Panc1 (cell line): ENCODE results near the gene EXD3. TPM values are rescaled to one million over a fixed set of nuclear protein-coding genes. Genes with fewer than 3 reads are reported as not detected.

Experiments
- ATAC-seq: fragments of 200-7000 bp; cut with Tn5 transposase; 2 replicates; pipeline ENCODE4 v1.9.1; 2020; ENCODE audit warnings: mild to moderate bottlenecking, moderate library complexity
- BruUV-seq: library from RNA; stranded (reverse); fragments of 400-500 nt; replicated peaks from 2 replicates; lab custom pipeline; 2021; lab: Mats Ljungman, UMichigan
- CTCF ChIA-PET: fragments of 300-600 bp; sonication (Branson Sonifier 250); formaldehyde crosslinking; loops from one replicate; lab custom pipeline; 2022; ENCODE audit warnings: antibody characterized with exemption; lab: Charles Lee
- POLR2A ChIA-PET: fragments of 300-600 bp; sonication (Branson Sonifier 250); formaldehyde crosslinking; loops from one replicate; lab custom pipeline; 2022; ENCODE audit warnings: antibody characterized with exemption; lab: Charles Lee
- DNase-seq: peaks from one replicate; pipeline ENCODE4 v3.0.0-alpha.2; 2010; ENCODE audit warnings: low read depth, low spot score
- H3K27ac ChIP-seq: 2 replicates; pipeline ENCODE4 v1.5.1; 2011; ENCODE audit warnings: mild to moderate bottlenecking, low read length, inconsistent platforms
- H3K27me3 ChIP-seq: fragments of 200-500 bp; sonication (Bioruptor generic); 2 replicates; pipeline ENCODE4 v1.6.0; 2014; ENCODE audit warnings: low read length, inconsistent platforms; ENCODE audit not compliant: control insufficient read depth, insufficient read depth
- H3K36me3 ChIP-seq: fragments of 200-500 bp; sonication (Bioruptor generic); 2 replicates; pipeline ENCODE4 v1.5.1; 2014; ENCODE audit warnings: inconsistent platforms, mild to moderate bottlenecking, low read length, moderate library complexity; ENCODE audit not compliant: control insufficient read depth, insufficient read depth
- H3K4me1 ChIP-seq: 2 replicates; pipeline ENCODE4 v1.5.1; 2011; ENCODE audit warnings: inconsistent platforms, mild to moderate bottlenecking, low read length, moderate library complexity; ENCODE audit not compliant: control insufficient read depth, insufficient read depth
- H3K4me3 ChIP-seq, 2 experiments: 2 replicates each; pipeline ENCODE4 v1.5.1; 2011 to 2012; ENCODE audit warnings: low read depth in 2 of 2, low read length in 2 of 2, mild to moderate bottlenecking in 2 of 2, inconsistent platforms in 1 of 2, moderate library complexity in 1 of 2
- H3K9me3 ChIP-seq: fragments of 200-500 bp; sonication (Bioruptor generic); 2 replicates; pipeline ENCODE4 v1.5.1; 2014; ENCODE audit warnings: low read depth, mild to moderate bottlenecking, inconsistent platforms, low read length, moderate library complexity; ENCODE audit not compliant: control insufficient read depth, insufficient read depth
- POLR2AphosphoS5 ChIP-seq: IDR thresholded peaks from 2 replicates; pipeline ENCODE4 v1.6.1; 2012; ENCODE audit warnings: mild to moderate bottlenecking, low read depth, low read length, moderate library complexity
- REST ChIP-seq, 2 experiments: IDR thresholded peaks; 2 replicates each; pipeline ENCODE4 v1.6.1; 2011 to 2012; ENCODE audit warnings: low read depth in 2 of 2, control low read depth in 1 of 2, low read length in 1 of 2, mild to moderate bottlenecking in 1 of 2, moderate library complexity in 1 of 2; ENCODE audit not compliant: insufficient read depth in 1 of 2
- SIN3A ChIP-seq: IDR thresholded peaks from 2 replicates; pipeline ENCODE4 v1.6.1; 2012; ENCODE audit warnings: low read depth, mild to moderate bottlenecking, low read length, moderate library complexity, borderline replicate concordance; ENCODE audit not compliant: insufficient read depth
- TCF7L2 ChIP-seq: IDR thresholded peaks from 2 replicates; pipeline ENCODE4 v1.6.1; 2011; ENCODE audit warnings: mild to moderate bottlenecking, low read depth, low read length, inconsistent platforms
- in situ Hi-C: cut with HindIII; loops from 2 replicates; pipeline ENCODE4 v1.10.0; 2016; ENCODE audit warnings: low sequenced_read_pairs, low pct_unique_long_range_greater_than_20kb
- intact Hi-C: fragments of 100-400 bp; cut with micrococcal nuclease; formaldehyde crosslinking; loops from one replicate; pipeline ENCODE4 v1.10.0; 2022; ENCODE audit not compliant: unreplicated experiment
- total RNA-seq: library from RNA; stranded (reverse); gene quantifications from one replicate; pipeline ENCODE4 v1.2.1, GENCODE V29; 2021; ENCODE audit not compliant: unreplicated experiment
- TF ChIP-seq, protein P1 (sequence below): fragments of 450-650 bp; IDR thresholded peaks from 2 replicates; pipeline ENCODE4 v1.5.1; 2017; ENCODE audit warnings: mild to moderate bottlenecking

The EXD3 gene
- total RNA-seq, 1 experiment from 2014 or later = 9.2 TPM

- TF ChIP-seq SIN3A (no peak), REST (IDR thresholded peaks at IDR 0.05; ENCODE audit: insufficient read depth in 1 of 2, low read depth in 2 of 2, low read length in 1 of 2) (no peak), POLR2AphosphoS5 (no peak), TCF7L2 (no peak)
- TF ChIP-seq, protein P1, sequence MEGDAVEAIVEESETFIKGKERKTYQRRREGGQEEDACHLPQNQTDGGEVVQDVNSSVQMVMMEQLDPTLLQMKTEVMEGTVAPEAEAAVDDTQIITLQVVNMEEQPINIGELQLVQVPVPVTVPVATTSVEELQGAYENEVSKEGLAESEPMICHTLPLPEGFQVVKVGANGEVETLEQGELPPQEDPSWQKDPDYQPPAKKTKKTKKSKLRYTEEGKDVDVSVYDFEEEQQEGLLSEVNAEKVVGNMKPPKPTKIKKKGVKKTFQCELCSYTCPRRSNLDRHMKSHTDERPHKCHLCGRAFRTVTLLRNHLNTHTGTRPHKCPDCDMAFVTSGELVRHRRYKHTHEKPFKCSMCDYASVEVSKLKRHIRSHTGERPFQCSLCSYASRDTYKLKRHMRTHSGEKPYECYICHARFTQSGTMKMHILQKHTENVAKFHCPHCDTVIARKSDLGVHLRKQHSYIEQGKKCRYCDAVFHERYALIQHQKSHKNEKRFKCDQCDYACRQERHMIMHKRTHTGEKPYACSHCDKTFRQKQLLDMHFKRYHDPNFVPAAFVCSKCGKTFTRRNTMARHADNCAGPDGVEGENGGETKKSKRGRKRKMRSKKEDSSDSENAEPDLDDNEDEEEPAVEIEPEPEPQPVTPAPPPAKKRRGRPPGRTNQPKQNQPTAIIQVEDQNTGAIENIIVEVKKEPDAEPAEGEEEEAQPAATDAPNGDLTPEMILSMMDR = no peak
- H3K9me3 ChIP-seq = no peaks in the 10 kb centered on the region
- DNase-seq (no peak), ATAC-seq (no peak)
- POLR2A ChIA-PET = no interaction called here
- CTCF ChIA-PET = interaction anchor here (0.6 kb wide), 1 partner anchor 72 kb away, joined by 4 read pairs; no protein-coding TSS in a partner anchor
- intact Hi-C loops = no loop called here
- no peak overlapping the region for H3K4me3 ChIP-seq
- H3K27me3 ChIP-seq = no peaks in the 10 kb centered on the region
- H3K36me3 ChIP-seq = no peaks in the 10 kb centered on the region; the same call in 1 of the 2 replicates
- in situ Hi-C loops = no loop called here
- peaks cover 6% of the 10 kb centered on the region for H3K4me1 ChIP-seq
- BruUV-seq = no TSS peak
- H3K27ac ChIP-seq = no peak overlapping the region
Measured at GRCh38 chr9:137462986-137463930, 40.3 kb upstream of the EXD3 start.

GRCh38 chr9:137462396-137462985, 39.5 kb upstream of the EXD3 start:
- ChIA-PET POLR2A (no interaction called here), CTCF (interaction anchor here (0.6 kb wide), 1 partner anchor 72 kb away, joined by 4 read pairs; no protein-coding TSS in a partner anchor)
- Histone ChIP-seq H3K9me3 (no peaks in the 10 kb centered on the region), H3K27me3 (no peaks in the 10 kb centered on the region), H3K36me3 (no peaks in the 10 kb centered on the region; the same call in 1 of the 2 replicates), H3K27ac (no peak overlapping the region), H3K4me1 (peaks cover 6% of the 10 kb centered on the region), H3K4me3 (no peak overlapping the region)
- no TSS peak for BruUV-seq
- intact Hi-C loops (no loop called here), in situ Hi-C loops (no loop called here)
- DNase-seq (no peak), ATAC-seq (no peak)
- TF ChIP-seq REST (IDR thresholded peaks at IDR 0.05; ENCODE audit: insufficient read depth in 1 of 2, low read depth in 2 of 2, low read length in 1 of 2) (no peak), TCF7L2 (no peak), POLR2AphosphoS5 (no peak), SIN3A (no peak)
- TF ChIP-seq, protein P1 = no peak
